Astrocyte (in vitro differentiated cells and primary cell): ENCODE results near the gene BTBD16. TPM values are rescaled to one million over a fixed set of nuclear protein-coding genes. Genes with fewer than 3 reads are reported as not detected.

Experiments
- DNase-seq: peaks from one replicate; pipeline ENCODE4 v3.0.0-alpha.2; 2010; ENCODE audit warnings: low read depth
- FAIRE-seq: peaks from 2 replicates; lab custom pipeline; 2011; peaks lifted over from hg19 to GRCh38; lab: Jason Lieb, UNC
- H2AFZ ChIP-seq: 2 replicates; pipeline ENCODE4 v1.6.0; 2012; ENCODE audit warnings: low read depth, low read length, inconsistent platforms
- H3K27ac ChIP-seq: 2 replicates; pipeline ENCODE4 v1.5.1; 2011; ENCODE audit warnings: low read depth, low read length, inconsistent platforms
- H3K27me3 ChIP-seq: 2 replicates; pipeline ENCODE4 v1.6.0; 2011; ENCODE audit warnings: low read length, inconsistent platforms; ENCODE audit not compliant: insufficient read depth
- H3K36me3 ChIP-seq: 2 replicates; pipeline ENCODE4 v1.5.1; 2011; ENCODE audit warnings: low read length, inconsistent platforms; ENCODE audit not compliant: insufficient read depth
- H3K4me1 ChIP-seq: 2 replicates; pipeline ENCODE4 v1.5.1; 2011; ENCODE audit warnings: low read length, inconsistent platforms; ENCODE audit not compliant: insufficient read depth
- H3K4me2 ChIP-seq: 2 replicates; pipeline ENCODE4 v1.6.0; 2012; ENCODE audit warnings: low read length, inconsistent platforms
- H3K4me3 ChIP-seq: 2 replicates; pipeline ENCODE4 v1.5.1; 2011; ENCODE audit warnings: low read depth, mild to moderate bottlenecking, low read length, inconsistent platforms; ENCODE audit not compliant: insufficient read depth
- H3K79me2 ChIP-seq: 2 replicates; pipeline ENCODE4 v1.6.0; 2012; ENCODE audit warnings: mild to moderate bottlenecking, low read length, inconsistent platforms; ENCODE audit not compliant: insufficient read depth
- H3K9ac ChIP-seq: 2 replicates; pipeline ENCODE4 v1.6.0; 2012; ENCODE audit warnings: mild to moderate bottlenecking, low read length, inconsistent platforms
- H3K9me3 ChIP-seq: 2 replicates; pipeline ENCODE4 v1.5.1; 2012; ENCODE audit warnings: low read depth, mild to moderate bottlenecking, low read length, inconsistent platforms; ENCODE audit not compliant: insufficient read depth
- H4K20me1 ChIP-seq: 2 replicates; pipeline ENCODE4 v1.6.0; 2012; ENCODE audit warnings: low read length, inconsistent platforms; ENCODE audit not compliant: insufficient read depth
- H3K27ac Mint-ChIP-seq: one replicate; pipeline ENCODE4 v1.8.0; 2021; ENCODE audit warnings: mild to moderate bottlenecking, mixed read lengths; ENCODE audit not compliant: unreplicated experiment
- H3K27me3 Mint-ChIP-seq: one replicate; pipeline ENCODE4 v1.8.0; 2021; ENCODE audit warnings: low read depth, mixed read lengths; ENCODE audit not compliant: unreplicated experiment
- H3K36me3 Mint-ChIP-seq: one replicate; pipeline ENCODE4 v1.8.0; 2021; ENCODE audit warnings: low read depth, mixed read lengths; ENCODE audit not compliant: unreplicated experiment
- H3K4me1 Mint-ChIP-seq: one replicate; pipeline ENCODE4 v1.8.0; 2021; ENCODE audit warnings: low read depth, mixed read lengths; ENCODE audit not compliant: unreplicated experiment
- H3K4me3 Mint-ChIP-seq: one replicate; pipeline ENCODE4 v1.8.0; 2021; ENCODE audit warnings: mild to moderate bottlenecking, moderate library complexity, mixed read lengths; ENCODE audit not compliant: unreplicated experiment
- H3K9me3 Mint-ChIP-seq: one replicate; pipeline ENCODE4 v1.8.0; 2021; ENCODE audit warnings: mild to moderate bottlenecking, mixed read lengths; ENCODE audit not compliant: unreplicated experiment
- EZH2 ChIP-seq: IDR thresholded peaks from 2 replicates; pipeline ENCODE4 v1.6.1; 2012; ENCODE audit warnings: mild to moderate bottlenecking, low read length, inconsistent platforms; ENCODE audit not compliant: insufficient read depth
- total RNA-seq: library from RNA; stranded (reverse); gene quantifications from 2 replicates; pipeline ENCODE4 v1.2.1, GENCODE V29; 2021
- TF ChIP-seq, protein P1 (sequence below): IDR thresholded peaks from 2 replicates; pipeline ENCODE4 v1.5.1; 2011; ENCODE audit warnings: low read depth, mild to moderate bottlenecking, inconsistent platforms, low read length, moderate library complexity; ENCODE audit not compliant: insufficient read depth

Gene BTBD16
- total RNA-seq, 1 donor from 2014 or later = not detected

- Histone ChIP-seq H3K4me3 (no peak overlapping the region), H3K9ac (no peak overlapping the region), H3K4me1 (no peaks in the 10 kb centered on the region), H3K79me2 (no peaks in the 10 kb centered on the region), H3K36me3 (no peaks in the 10 kb centered on the region), H4K20me1 (no peaks in the 10 kb centered on the region), H3K27me3 (peaks cover 2% of the 10 kb centered on the region), H3K9me3 (no peaks in the 10 kb centered on the region), H2AFZ (no peak overlapping the region), H3K27ac (no peak overlapping the region), H3K4me2 (no peak overlapping the region)
- H3K4me3 Mint-ChIP-seq = no peak overlapping the region
- no peaks in the 10 kb centered on the region for H3K4me1 Mint-ChIP-seq
- TF ChIP-seq EZH2 = no peak
- TF ChIP-seq, protein P1, sequence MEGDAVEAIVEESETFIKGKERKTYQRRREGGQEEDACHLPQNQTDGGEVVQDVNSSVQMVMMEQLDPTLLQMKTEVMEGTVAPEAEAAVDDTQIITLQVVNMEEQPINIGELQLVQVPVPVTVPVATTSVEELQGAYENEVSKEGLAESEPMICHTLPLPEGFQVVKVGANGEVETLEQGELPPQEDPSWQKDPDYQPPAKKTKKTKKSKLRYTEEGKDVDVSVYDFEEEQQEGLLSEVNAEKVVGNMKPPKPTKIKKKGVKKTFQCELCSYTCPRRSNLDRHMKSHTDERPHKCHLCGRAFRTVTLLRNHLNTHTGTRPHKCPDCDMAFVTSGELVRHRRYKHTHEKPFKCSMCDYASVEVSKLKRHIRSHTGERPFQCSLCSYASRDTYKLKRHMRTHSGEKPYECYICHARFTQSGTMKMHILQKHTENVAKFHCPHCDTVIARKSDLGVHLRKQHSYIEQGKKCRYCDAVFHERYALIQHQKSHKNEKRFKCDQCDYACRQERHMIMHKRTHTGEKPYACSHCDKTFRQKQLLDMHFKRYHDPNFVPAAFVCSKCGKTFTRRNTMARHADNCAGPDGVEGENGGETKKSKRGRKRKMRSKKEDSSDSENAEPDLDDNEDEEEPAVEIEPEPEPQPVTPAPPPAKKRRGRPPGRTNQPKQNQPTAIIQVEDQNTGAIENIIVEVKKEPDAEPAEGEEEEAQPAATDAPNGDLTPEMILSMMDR = no peak
- FAIRE-seq (no peak), DNase-seq (no peak)
- peaks cover 11% of the 10 kb centered on the region for H3K27me3 Mint-ChIP-seq
- no peak overlapping the region for H3K27ac Mint-ChIP-seq
- no peaks in the 10 kb centered on the region for H3K36me3 Mint-ChIP-seq
- H3K9me3 Mint-ChIP-seq = peaks cover 8% of the 10 kb centered on the region
Observed at GRCh38 chr10:122352817-122353525, 81.9 kb downstream of the BTBD16 start.

GRCh38 chr10:122354383-122354782 lies 83.3 kb downstream of the BTBD16 start:
- TF ChIP-seq, protein P1 = no peak
- no peak for TF ChIP-seq EZH2
- Histone ChIP-seq H3K9me3 (no peaks in the 10 kb centered on the region), H3K27ac (no peak overlapping the region), H4K20me1 (no peaks in the 10 kb centered on the region), H3K79me2 (no peaks in the 10 kb centered on the region), H3K4me1 (no peaks in the 10 kb centered on the region), H3K4me3 (no peak overlapping the region), H3K36me3 (no peaks in the 10 kb centered on the region), H3K9ac (no peak overlapping the region), H2AFZ (no peak overlapping the region), H3K4me2 (no peak overlapping the region), H3K27me3 (peaks cover 2% of the 10 kb centered on the region)
- Mint-ChIP-seq H3K9me3 (peaks cover 8% of the 10 kb centered on the region), H3K4me3 (no peak overlapping the region), H3K27ac (no peak overlapping the region), H3K36me3 (no peaks in the 10 kb centered on the region), H3K27me3 (peaks cover 11% of the 10 kb centered on the region), H3K4me1 (no peaks in the 10 kb centered on the region)
- no peak for FAIRE-seq
- no peak for DNase-seq

GRCh38 chr10:122357685-122358084 lies 86.6 kb downstream of the BTBD16 start:
- H3K9me3 Mint-ChIP-seq = peaks cover 4% of the 10 kb centered on the region
- FAIRE-seq (no peak), DNase-seq (no peak)
- H4K20me1 ChIP-seq = no peaks in the 10 kb centered on the region
- H3K27ac Mint-ChIP-seq = no peak overlapping the region
- no peak overlapping the region for H3K4me2 ChIP-seq
- no peaks in the 10 kb centered on the region for H3K9me3 ChIP-seq
- H3K4me3 ChIP-seq = no peak overlapping the region
- peaks cover under 1% of the 10 kb centered on the region for H3K4me1 Mint-ChIP-seq
- TF ChIP-seq, protein P1 = no peak
- TF ChIP-seq EZH2 = no peak
- peaks cover 2% of the 10 kb centered on the region for H3K27me3 ChIP-seq
- no peak overlapping the region for H2AFZ ChIP-seq
- H3K36me3 Mint-ChIP-seq = no peaks in the 10 kb centered on the region
- no peaks in the 10 kb centered on the region for H3K36me3 ChIP-seq
- no peaks in the 10 kb centered on the region for H3K4me1 ChIP-seq
- no peak overlapping the region for H3K9ac ChIP-seq
- no peak overlapping the region for H3K27ac ChIP-seq
- no peaks in the 10 kb centered on the region for H3K79me2 ChIP-seq
- no peaks in the 10 kb centered on the region for H3K27me3 Mint-ChIP-seq
- H3K4me3 Mint-ChIP-seq = no peak overlapping the region
